H1 (cell line): ENCODE results near the gene AFF1. TPM values are rescaled to one million over a fixed set of nuclear protein-coding genes. Genes with fewer than 3 reads are reported as not detected.

ENCODE experiments used
- CHD1 ChIP-seq: IDR thresholded peaks from 2 replicates; pipeline ENCODE4 v1.6.1; 2012; ENCODE audit warnings: low read depth, low read length, improper control_type of control experiment
- POLR2AphosphoS5 ChIP-seq: IDR thresholded peaks from 2 replicates; pipeline ENCODE4 v1.6.1; 2011; ENCODE audit warnings: low read depth, low read length
- SAP30 ChIP-seq: fragments of 300-600 bp; sonication (generic); IDR thresholded peaks from 2 replicates; pipeline ENCODE4 v1.7.1; 2012; ENCODE audit warnings: low read length, moderate library complexity, mild to moderate bottlenecking, inconsistent platforms; ENCODE audit not compliant: insufficient read depth, insufficient replicate concordance
- SIX5 ChIP-seq: IDR thresholded peaks from 2 replicates; pipeline ENCODE4 v1.6.1; 2011; ENCODE audit warnings: mild to moderate bottlenecking, low read depth, low read length
- TAF1 ChIP-seq: IDR thresholded peaks from 2 replicates; pipeline ENCODE4 v1.6.1; 2011; ENCODE audit warnings: mild to moderate bottlenecking, low read depth, low read length
- TEAD4 ChIP-seq: IDR thresholded peaks from 2 replicates; pipeline ENCODE4 v1.6.1; 2012; ENCODE audit warnings: low read depth, low read length, inconsistent platforms, mixed read lengths
- polyA plus RNA-seq, 7 experiments: library from polyadenylated mRNA; depleted of rRNA in 3 of 7; stranded (reverse) in 5 of 7; unstranded in 2 of 7; fragments of >200 nt in 5 of 7; fragments of 200-250 nt in 2 of 7; gene quantifications; 1 replicate in 5 of 7; 2 replicates in 1 of 7; 4 replicates in 1 of 7; pipeline versions ENCODE4 v1.2.1 to v1.2.3, GENCODE V29; 2011 to 2013; ENCODE audit warnings: missing spikeins in 2 of 7, mixed read lengths in 2 of 7
- total RNA-seq: library from RNA; stranded (reverse); fragmentation: NEBNext Ultra II Directional; extraction: Animal tissue kit (Norgen Biotek cat#: 25700); gene quantifications from 2 replicates; pipeline ENCODE4 v1.2.1, GENCODE V29; 2021
- TF ChIP-seq, protein P1 (sequence below), 3 experiments: IDR thresholded peaks; 1 replicate in 2 of 3; 2 replicates in 1 of 3; pipeline versions ENCODE4 v1.5.1 to v1.6.1; 2011; ENCODE audit warnings: low read length in 3 of 3, mild to moderate bottlenecking in 3 of 3, inconsistent platforms in 2 of 3, low read depth in 1 of 3, moderate library complexity in 1 of 3; ENCODE audit not compliant: insufficient read depth in 1 of 3; ENCODE audit errors: control extremely low read depth in 1 of 3

Gene AFF1
- total and polyA plus RNA-seq, 2 of the 8 experiments (the other 6 are each of a cell fraction or from before 2014, with no cell fraction given) = 14.8 to 85.5 TPM

DNA sequence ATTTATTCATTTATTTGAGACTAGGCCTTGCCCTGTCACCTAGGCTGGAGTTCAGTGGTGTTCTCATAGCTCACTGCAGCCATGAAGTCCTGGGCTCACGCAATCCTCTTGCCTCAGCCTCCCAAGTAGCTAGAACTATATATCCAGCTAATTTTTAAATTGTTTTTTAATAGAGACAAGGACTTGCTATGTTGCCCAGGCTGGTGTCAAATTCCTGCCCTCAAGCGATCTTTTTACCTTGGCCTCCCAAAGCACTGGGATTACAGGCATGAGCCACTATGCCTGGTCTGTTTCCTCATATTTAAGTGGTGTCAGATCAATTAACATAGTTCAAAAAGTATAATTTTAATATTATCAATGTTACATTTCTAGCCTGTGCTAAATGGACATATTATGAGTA, 68.5 kb downstream of the AFF1 start (continued):
- TF ChIP-seq, protein P1, sequence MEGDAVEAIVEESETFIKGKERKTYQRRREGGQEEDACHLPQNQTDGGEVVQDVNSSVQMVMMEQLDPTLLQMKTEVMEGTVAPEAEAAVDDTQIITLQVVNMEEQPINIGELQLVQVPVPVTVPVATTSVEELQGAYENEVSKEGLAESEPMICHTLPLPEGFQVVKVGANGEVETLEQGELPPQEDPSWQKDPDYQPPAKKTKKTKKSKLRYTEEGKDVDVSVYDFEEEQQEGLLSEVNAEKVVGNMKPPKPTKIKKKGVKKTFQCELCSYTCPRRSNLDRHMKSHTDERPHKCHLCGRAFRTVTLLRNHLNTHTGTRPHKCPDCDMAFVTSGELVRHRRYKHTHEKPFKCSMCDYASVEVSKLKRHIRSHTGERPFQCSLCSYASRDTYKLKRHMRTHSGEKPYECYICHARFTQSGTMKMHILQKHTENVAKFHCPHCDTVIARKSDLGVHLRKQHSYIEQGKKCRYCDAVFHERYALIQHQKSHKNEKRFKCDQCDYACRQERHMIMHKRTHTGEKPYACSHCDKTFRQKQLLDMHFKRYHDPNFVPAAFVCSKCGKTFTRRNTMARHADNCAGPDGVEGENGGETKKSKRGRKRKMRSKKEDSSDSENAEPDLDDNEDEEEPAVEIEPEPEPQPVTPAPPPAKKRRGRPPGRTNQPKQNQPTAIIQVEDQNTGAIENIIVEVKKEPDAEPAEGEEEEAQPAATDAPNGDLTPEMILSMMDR (IDR thresholded peaks at IDR 0.05; ENCODE audit: control extremely low read depth in 1 of 3, insufficient read depth in 1 of 3, low read depth in 1 of 3, low read length in 3 of 3) = no peak
- TF ChIP-seq POLR2AphosphoS5 = no peak
- no peak for TF ChIP-seq SAP30
- TF ChIP-seq CHD1 = no peak
- TF ChIP-seq TEAD4 = no peak
- TF ChIP-seq SIX5 = no peak
- TF ChIP-seq TAF1 = no peak
- TF ChIP-seq, all 59 proteins: peak for 0
